Right forelimb (tissue), 1 donor: Measurements from ENCODE around the gene TACR1.

Source experiments
- DNase-seq: peaks from one replicate; pipeline ENCODE4 v3.0.0-alpha.2; 2018

Gene TACR1

DNA sequence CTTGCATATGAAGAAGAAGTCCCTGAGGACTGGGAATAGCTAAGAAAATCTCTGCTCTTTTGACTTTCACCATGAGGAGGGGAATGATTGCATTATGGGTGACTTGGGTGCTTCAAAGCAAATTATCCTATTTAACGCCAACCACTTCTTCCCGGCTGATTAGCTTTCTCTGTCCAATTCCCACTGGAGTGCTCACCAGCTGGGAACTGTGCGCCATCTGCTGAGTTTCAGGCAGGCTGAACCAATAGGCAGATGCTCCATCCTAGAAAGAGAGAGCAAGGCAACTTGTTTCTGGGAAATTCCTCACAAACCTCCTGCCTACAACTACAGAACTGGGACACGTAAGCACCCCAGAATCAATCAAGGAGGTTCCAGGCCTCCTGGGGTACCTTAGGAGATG lies 191.5 kb downstream of the TACR1 start:
- no peak for DNase-seq

DNA sequence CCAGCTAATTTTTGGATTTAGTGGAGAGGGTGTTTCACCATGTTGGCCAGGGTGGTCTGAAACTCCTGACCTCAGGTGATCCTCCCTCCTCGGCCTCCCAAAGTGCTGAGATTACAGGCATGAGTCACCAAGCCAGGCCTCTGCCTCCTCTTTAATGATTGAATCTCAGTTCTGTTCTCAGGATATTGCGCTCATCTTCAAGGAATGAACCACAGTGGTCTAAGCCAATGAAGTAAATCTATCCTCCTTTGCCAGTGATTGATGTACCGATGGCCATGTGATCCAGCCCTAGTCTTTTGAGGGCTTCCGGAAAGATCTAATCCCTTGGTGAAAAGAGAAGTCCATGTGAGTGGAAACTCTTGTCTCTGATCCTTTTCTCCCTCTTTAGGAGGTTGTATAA lies 192.3 kb downstream of the TACR1 start:
- no peak for DNase-seq

DNA sequence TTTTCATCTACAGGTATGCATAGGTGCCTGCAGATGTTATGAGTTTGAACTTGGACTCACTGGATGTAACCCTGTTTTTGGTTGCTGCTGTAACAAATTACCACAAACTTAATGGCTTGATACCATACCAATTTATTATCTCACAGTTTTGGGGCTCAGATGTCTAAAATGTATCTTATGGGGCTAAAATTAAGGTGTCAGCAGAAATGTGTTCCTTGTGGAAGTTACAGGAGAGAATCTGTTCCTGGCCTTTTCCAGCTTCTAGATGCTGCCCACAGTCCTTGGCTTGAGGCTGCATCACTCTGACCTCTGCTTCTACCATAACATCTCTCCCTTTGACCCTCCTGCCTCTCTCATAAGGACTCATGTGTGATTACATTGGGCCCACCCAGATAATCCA lies 193.3 kb downstream of the TACR1 start:
- DNase-seq = no peak

DNA sequence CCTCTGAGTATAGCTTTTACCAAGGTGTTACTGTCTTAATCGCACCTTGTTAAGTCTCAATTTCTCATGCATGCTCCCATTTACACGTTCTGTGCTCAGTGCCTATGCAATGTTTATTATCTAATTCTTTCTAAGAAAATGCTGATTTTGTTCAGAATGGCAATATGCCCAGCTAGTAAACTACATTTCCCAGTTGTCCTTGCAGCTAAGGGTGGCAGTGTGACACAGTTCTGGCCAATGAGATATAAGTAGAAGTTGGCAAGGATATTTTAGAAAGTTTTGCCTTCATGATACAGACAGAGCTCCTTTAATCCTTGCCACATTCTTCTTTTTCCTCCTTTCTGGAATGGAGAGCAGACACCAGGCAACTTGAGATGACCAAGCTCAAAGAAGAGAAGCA lies 195.5 kb downstream of the TACR1 start:
- DNase-seq = no peak

DNA sequence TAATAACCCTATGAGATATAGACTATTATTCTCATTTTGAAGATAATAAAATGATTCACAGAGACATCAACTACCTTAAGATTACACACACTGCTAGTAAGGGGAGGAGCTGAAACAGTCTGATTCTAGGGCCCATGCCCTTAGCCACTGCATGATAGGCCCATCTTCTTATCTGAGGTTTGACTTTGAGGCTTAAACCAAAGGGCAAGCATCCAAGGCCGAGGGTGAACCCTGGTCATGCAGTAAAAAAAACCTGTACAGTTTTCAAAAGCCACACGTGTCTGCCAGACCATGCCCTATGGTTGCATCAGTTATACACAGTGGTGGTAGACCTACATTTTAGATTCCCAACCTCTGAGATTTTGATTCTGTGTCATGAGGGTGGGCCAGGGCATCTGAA lies 196.0 kb downstream of the TACR1 start:
- DNase-seq = no peak

DNA sequence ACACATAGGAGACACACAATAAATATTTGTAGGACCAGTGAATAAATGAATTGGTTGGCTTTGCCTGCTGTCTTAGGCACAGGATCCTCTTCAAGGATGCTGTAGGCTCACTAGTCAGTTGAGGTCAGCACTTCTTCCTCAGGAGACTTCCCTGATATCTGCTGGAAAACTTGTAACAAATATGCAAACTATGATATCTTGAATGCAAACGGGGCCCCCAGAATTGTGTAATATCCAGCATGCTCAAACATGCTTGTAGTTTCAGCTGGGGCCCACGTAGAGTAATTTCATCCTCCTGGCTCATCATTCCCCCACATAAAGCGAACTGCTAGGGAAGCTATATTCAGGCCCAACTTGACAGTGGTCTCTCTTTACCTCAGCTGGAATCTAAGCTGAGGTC lies 197.3 kb downstream of the TACR1 start:
- no peak for DNase-seq

DNA sequence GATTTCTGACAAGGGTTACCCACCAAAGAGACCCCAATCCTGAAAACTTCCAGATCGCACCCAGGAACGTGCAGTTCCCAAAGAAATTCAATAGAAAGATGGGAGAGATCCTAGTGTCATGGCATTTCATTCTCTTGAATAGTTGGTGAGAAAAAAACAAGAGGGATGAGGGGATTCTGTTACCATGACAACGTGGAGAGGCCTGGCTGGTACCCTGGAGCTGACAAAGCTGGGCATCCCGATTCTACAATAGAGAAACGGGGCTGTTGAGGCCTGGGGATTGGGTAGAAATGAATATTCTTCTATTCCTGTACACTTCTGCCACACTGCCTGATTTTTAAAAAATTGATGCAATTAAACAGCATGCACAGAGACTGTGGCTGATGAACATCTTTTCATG lies 199.9 kb downstream of the TACR1 start:
- no peak for DNase-seq
